SK-N-SH (cell line): ENCODE measurements around the gene SSTR4. TPM values are rescaled to one million over a fixed set of nuclear protein-coding genes. Genes with fewer than 3 reads are reported as not detected.

ENCODE experiments used
- CTCF ChIA-PET: fragments of 300-600, 350-600 bp; formaldehyde crosslinking; extraction: SDS; loops from one replicate; lab custom pipeline; 2021; lab: Yijun Ruan, JAX
- POLR2A ChIA-PET: fragments of 350-600 bp; sonication (Branson Sonifier 250); formaldehyde crosslinking; extraction: SDS; loops from one replicate; lab custom pipeline; 2020; ENCODE audit warnings: antibody characterized with exemption, inconsistent platforms; lab: Yijun Ruan, JAX
- DNase-seq: peaks from one replicate; pipeline ENCODE4 v3.0.0; 2012
- H2AFZ ChIP-seq: fragments of 200-600 bp; sonication (generic); 2 replicates; pipeline ENCODE4 v1.8.1; 2016; ENCODE audit warnings: antibody characterized with exemption, mild to moderate bottlenecking, low read depth
- H3F3A ChIP-seq: fragments of 200-600 bp; sonication (generic); replicated peaks from 2 replicates; pipeline ENCODE3; 2016; ENCODE audit warnings: antibody characterized with exemption, mild to moderate bottlenecking; ENCODE audit not compliant: insufficient read depth
- H3K27ac ChIP-seq, 2 experiments: fragments of 200-500 bp in 1 of 2; fragments of 200-600 bp in 1 of 2; sonication (Bioruptor generic) in 1 of 2; sonication (generic), shearing (Covaris generic) in 1 of 2; 2 replicates each; pipeline versions ENCODE4 v1.5.1 to v1.6.1; 2014 to 2016; ENCODE audit warnings: low read depth in 2 of 2, inconsistent platforms in 1 of 2, low read length in 1 of 2, mild to moderate bottlenecking in 1 of 2, mixed read lengths in 1 of 2
- H3K27me3 ChIP-seq: fragments of 200-600 bp; sonication (generic), shearing (Covaris generic); 2 replicates; pipeline ENCODE4 v1.6.1; 2016; ENCODE audit warnings: mixed run types; ENCODE audit not compliant: insufficient read depth
- H3K36me3 ChIP-seq, 2 experiments: fragments of 200-500 bp in 1 of 2; fragments of 200-600 bp in 1 of 2; sonication (Bioruptor generic) in 1 of 2; sonication (generic) in 1 of 2; replicated peaks in 1 of 2; 2 replicates each; pipeline versions ENCODE3 to v1.5.1; 2014 to 2016; ENCODE audit warnings: low read length in 1 of 2, mild to moderate bottlenecking in 1 of 2; ENCODE audit not compliant: insufficient read depth in 2 of 2, control insufficient read depth in 1 of 2
- H3K4me1 ChIP-seq, 2 experiments: fragments of 200-500 bp in 1 of 2; fragments of 200-600 bp in 1 of 2; sonication (Bioruptor generic) in 1 of 2; sonication (generic), shearing (Covaris generic) in 1 of 2; 2 replicates each; pipeline versions ENCODE4 v1.5.1 to v1.6.1; 2014 to 2016; ENCODE audit warnings: low read depth in 1 of 2, low read length in 1 of 2, mixed run types in 1 of 2; ENCODE audit not compliant: insufficient read depth in 2 of 2, control insufficient read depth in 1 of 2
- H3K4me2 ChIP-seq: fragments of 200-600 bp; sonication (generic), shearing (Covaris generic); 2 replicates; pipeline ENCODE4 v1.6.1; 2017; ENCODE audit warnings: mixed run types
- H3K4me3 ChIP-seq, 2 experiments: fragments of 200-500 bp in 1 of 2; fragments of 200-600 bp in 1 of 2; sonication (Bioruptor generic) in 1 of 2; sonication (generic), shearing (Covaris generic) in 1 of 2; 2 replicates each; pipeline versions ENCODE4 v1.5.1 to v1.8.1; 2014 to 2016; ENCODE audit warnings: low read depth in 2 of 2, inconsistent platforms in 1 of 2, low read length in 1 of 2, mild to moderate bottlenecking in 1 of 2, mixed read lengths in 1 of 2, moderate library complexity in 1 of 2
- H3K79me2 ChIP-seq: fragments of 200-600 bp; sonication (generic); 2 replicates; pipeline ENCODE4 v1.8.1; 2017; ENCODE audit warnings: mild to moderate bottlenecking; ENCODE audit not compliant: insufficient read depth
- H3K9ac ChIP-seq: fragments of 200-600 bp; sonication (generic); 2 replicates; pipeline ENCODE4 v1.6.1; 2017; ENCODE audit warnings: mixed run types
- H3K9me2 ChIP-seq: fragments of 200-600 bp; sonication (generic); 2 replicates; pipeline ENCODE4 v1.6.1; 2017; ENCODE audit warnings: mixed run types
- H3K9me3 ChIP-seq: fragments of 200-600 bp; sonication (generic); 2 replicates; pipeline ENCODE4 v1.6.1; 2017; ENCODE audit warnings: mixed run types, mild to moderate bottlenecking, moderate library complexity
- H4K20me1 ChIP-seq: fragments of 200-600 bp; sonication (generic); 2 replicates; pipeline ENCODE4 v1.6.1; 2017; ENCODE audit warnings: mild to moderate bottlenecking, mixed run types; ENCODE audit not compliant: insufficient read depth
- ELF1 ChIP-seq: IDR thresholded peaks from 2 replicates; pipeline ENCODE4 v1.4.0; 2012
- EP300 ChIP-seq, 2 experiments: IDR thresholded peaks; 2 replicates each; pipeline versions ENCODE4 v1.4.0 to v1.6.1; 2012; ENCODE audit warnings: borderline replicate concordance in 1 of 2, low read depth in 1 of 2, low read length in 1 of 2
- FOSL2 ChIP-seq: IDR thresholded peaks from 2 replicates; pipeline ENCODE4 v1.4.0; 2012; ENCODE audit warnings: low read depth, mild to moderate bottlenecking, moderate library complexity, borderline replicate concordance
- FOXJ3 ChIP-seq: sonication (generic); formaldehyde crosslinking; IDR thresholded peaks from 2 replicates; pipeline ENCODE4 v1.5.1; 2020; ENCODE audit warnings: mild to moderate bottlenecking, missing genetic modification reagents
- FOXM1 ChIP-seq: IDR thresholded peaks from 2 replicates; pipeline ENCODE4 v1.4.0; 2012; ENCODE audit warnings: low read depth, mild to moderate bottlenecking
- GABPA ChIP-seq: IDR thresholded peaks from 2 replicates; pipeline ENCODE4 v1.4.0; 2012; ENCODE audit warnings: low read depth, mild to moderate bottlenecking
- GATA2 ChIP-seq: sonication (generic); formaldehyde crosslinking; IDR thresholded peaks from 2 replicates; pipeline ENCODE4 v1.5.0; 2020; ENCODE audit warnings: mild to moderate bottlenecking, missing genetic modification reagents
- MEF2A ChIP-seq: IDR thresholded peaks from 2 replicates; pipeline ENCODE4 v1.4.0; 2012; ENCODE audit warnings: low read depth, borderline replicate concordance
- NRF1 ChIP-seq: IDR thresholded peaks from 2 replicates; pipeline ENCODE4 v1.6.1; 2012; ENCODE audit warnings: low read depth, mild to moderate bottlenecking, low read length
- POLR2AphosphoS5 ChIP-seq: IDR thresholded peaks from 2 replicates; pipeline ENCODE4 v1.6.1; 2012; ENCODE audit warnings: low read depth, low read length
- RAD21 ChIP-seq: IDR thresholded peaks from 2 replicates; pipeline ENCODE4 v1.6.1; 2012; ENCODE audit warnings: mild to moderate bottlenecking, low read length
- TEAD4 ChIP-seq: IDR thresholded peaks from 2 replicates; pipeline ENCODE4 v1.4.0; 2012; ENCODE audit warnings: mild to moderate bottlenecking, borderline replicate concordance; ENCODE audit not compliant: insufficient read depth
- WGBS: methylation state at CpG from one replicate; pipeline ENCODE4 v1.1.6; 2017; ENCODE audit warnings: low lambda C conversion rate; 5-methylcytosine and 5-hydroxymethylcytosine counted together
- polyA plus RNA-seq, 3 experiments: library from polyadenylated mRNA; depleted of rRNA; stranded (reverse); fragments of >200 nt; gene quantifications; 2 replicates each; pipeline ENCODE4 v1.2.3, GENCODE V29; 2012
- TF ChIP-seq, protein P1 (sequence below): IDR thresholded peaks from 2 replicates; pipeline ENCODE4 v1.4.0; 2012; ENCODE audit warnings: low read depth, borderline replicate concordance
- TF ChIP-seq, protein P2 (sequence below): fragments of 150-350 bp; IDR thresholded peaks from 2 replicates; pipeline ENCODE4 v1.6.1; 2016; ENCODE audit warnings: mild to moderate bottlenecking, low read depth, low read length
- TF ChIP-seq, protein P3 (sequence below): fragments of 200-600 bp; sonication (generic); IDR thresholded peaks from 2 replicates; pipeline ENCODE4 v1.6.1; 2017; ENCODE audit warnings: antibody characterized with exemption, mild to moderate bottlenecking, moderate library complexity

SSTR4 gene
- polyA plus RNA-seq, 1 of the 3 experiments (the other 2 are of a cell fraction): not detected

DNA sequence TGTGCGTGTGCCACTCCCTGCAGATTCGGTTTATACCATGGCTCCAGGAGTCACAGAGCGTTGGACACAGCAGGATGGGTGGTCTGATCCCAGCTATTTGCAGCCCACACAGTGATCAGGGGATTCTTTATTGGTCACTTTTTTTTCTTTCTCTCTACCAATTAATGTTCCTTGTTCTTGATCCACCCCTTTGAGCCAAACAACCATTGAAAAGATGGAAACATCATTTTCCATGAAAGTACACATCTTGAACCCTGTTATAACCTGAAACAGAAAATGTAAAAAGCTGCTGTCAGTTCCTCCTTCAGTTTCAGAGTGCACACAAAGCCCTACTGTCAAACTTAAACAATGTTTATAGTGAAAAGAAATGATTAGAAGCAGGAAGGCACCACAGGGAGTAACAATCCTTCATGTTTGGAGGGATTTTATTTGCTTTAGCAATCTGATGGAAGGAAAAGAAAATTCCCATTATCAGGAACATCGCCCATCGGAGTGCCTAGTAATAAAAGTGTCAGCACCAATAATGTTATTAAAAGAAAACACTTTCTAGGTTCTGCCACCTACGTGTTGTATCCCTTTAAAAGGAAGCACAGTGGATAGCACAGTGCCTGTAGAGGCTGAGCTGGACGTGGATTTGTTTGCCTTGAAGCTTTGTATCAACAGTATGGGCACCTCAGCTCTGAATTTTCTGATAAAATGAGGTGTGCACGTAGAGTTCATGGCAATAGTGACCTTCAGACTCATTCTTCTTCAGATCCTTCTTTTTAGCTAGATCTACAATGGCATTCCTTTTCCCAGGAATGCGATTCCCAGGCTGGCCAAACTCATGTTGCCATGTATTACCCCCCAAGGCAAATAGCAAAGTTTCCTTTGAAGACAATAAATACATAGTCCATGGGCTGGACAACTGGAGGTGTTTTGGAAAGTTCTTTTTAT is 30.4 kb downstream of the SSTR4 start:
- no peak for DNase-seq
- no peaks in the 10 kb centered on the region for H4K20me1 ChIP-seq
- POLR2A ChIA-PET: no interaction called here
- WGBS: 10% methylated on average over 9 of the region's 9 CpGs
- no peaks in the 10 kb centered on the region for H3K36me3 ChIP-seq
- H3K9me2 ChIP-seq: no peaks in the 10 kb centered on the region
- no peak overlapping the region for H3K4me2 ChIP-seq
- H3K9me3 ChIP-seq: no peaks in the 10 kb centered on the region
- CTCF ChIA-PET: no interaction called here
- TF ChIP-seq FOXJ3 (no peak), GATA2 (CRISPR knock-in tag) (no peak), TEAD4 (no peak), EP300 (IDR thresholded peaks at IDR 0.05; ENCODE audit: borderline replicate concordance in 1 of 2, low read depth in 1 of 2, low read length in 1 of 2) (no peak), RAD21 (no peak), NRF1 (no peak), GABPA (no peak), FOSL2 (no peak), POLR2AphosphoS5 (no peak), FOXM1 (no peak), MEF2A (no peak), ELF1 (no peak)
- TF ChIP-seq, protein P1, sequence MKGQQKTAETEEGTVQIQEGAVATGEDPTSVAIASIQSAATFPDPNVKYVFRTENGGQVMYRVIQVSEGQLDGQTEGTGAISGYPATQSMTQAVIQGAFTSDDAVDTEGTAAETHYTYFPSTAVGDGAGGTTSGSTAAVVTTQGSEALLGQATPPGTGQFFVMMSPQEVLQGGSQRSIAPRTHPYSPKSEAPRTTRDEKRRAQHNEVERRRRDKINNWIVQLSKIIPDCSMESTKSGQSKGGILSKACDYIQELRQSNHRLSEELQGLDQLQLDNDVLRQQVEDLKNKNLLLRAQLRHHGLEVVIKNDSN: no peak
- TF ChIP-seq, protein P2, sequence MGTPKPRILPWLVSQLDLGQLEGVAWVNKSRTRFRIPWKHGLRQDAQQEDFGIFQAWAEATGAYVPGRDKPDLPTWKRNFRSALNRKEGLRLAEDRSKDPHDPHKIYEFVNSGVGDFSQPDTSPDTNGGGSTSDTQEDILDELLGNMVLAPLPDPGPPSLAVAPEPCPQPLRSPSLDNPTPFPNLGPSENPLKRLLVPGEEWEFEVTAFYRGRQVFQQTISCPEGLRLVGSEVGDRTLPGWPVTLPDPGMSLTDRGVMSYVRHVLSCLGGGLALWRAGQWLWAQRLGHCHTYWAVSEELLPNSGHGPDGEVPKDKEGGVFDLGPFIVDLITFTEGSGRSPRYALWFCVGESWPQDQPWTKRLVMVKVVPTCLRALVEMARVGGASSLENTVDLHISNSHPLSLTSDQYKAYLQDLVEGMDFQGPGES: no peak
- TF ChIP-seq, protein P3, sequence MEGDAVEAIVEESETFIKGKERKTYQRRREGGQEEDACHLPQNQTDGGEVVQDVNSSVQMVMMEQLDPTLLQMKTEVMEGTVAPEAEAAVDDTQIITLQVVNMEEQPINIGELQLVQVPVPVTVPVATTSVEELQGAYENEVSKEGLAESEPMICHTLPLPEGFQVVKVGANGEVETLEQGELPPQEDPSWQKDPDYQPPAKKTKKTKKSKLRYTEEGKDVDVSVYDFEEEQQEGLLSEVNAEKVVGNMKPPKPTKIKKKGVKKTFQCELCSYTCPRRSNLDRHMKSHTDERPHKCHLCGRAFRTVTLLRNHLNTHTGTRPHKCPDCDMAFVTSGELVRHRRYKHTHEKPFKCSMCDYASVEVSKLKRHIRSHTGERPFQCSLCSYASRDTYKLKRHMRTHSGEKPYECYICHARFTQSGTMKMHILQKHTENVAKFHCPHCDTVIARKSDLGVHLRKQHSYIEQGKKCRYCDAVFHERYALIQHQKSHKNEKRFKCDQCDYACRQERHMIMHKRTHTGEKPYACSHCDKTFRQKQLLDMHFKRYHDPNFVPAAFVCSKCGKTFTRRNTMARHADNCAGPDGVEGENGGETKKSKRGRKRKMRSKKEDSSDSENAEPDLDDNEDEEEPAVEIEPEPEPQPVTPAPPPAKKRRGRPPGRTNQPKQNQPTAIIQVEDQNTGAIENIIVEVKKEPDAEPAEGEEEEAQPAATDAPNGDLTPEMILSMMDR: no peak
- no peaks in the 10 kb centered on the region for H3K4me1 ChIP-seq
- no peak overlapping the region for H3K4me3 ChIP-seq
- no peak overlapping the region for H3K9ac ChIP-seq
- no peak overlapping the region for H3K27ac ChIP-seq
- peaks cover 32% of the 10 kb centered on the region; the same call in 1 of the 2 replicates for H3K27me3 ChIP-seq
- no peaks in the 10 kb centered on the region for H3F3A ChIP-seq
- H2AFZ ChIP-seq: no peak overlapping the region
- H3K79me2 ChIP-seq: no peaks in the 10 kb centered on the region
